HG03558 (cell line): Measurements from ENCODE around the gene SLC6A11.

ENCODE experiments used
- ATAC-seq: cut with Tn5 transposase; IDR thresholded peaks from one replicate; pipeline ENCODE4 v1.9.1; 2021; ENCODE audit warnings: moderate number of reproducible peaks; ENCODE audit not compliant: unreplicated experiment; ENCODE audit errors: extremely low read depth

SLC6A11 gene

GRCh38 chr3:10816019-10816862 lies at the start of gene SLC6A11:
Gene SLC6A11, plus strand, starts transcription at chr3:10816228. Its CDS starts 38 bp downstream, at chr3:10816266.
- no peak for ATAC-seq

- no peak for ATAC-seq
These were observed 47.2 kb upstream of the SLC6A11 start for GRCh38 chr3:10768708-10769394.

- ATAC-seq: no peak
These were observed 45.5 kb upstream of the SLC6A11 start for GRCh38 chr3:10770547-10770946.

DNA sequence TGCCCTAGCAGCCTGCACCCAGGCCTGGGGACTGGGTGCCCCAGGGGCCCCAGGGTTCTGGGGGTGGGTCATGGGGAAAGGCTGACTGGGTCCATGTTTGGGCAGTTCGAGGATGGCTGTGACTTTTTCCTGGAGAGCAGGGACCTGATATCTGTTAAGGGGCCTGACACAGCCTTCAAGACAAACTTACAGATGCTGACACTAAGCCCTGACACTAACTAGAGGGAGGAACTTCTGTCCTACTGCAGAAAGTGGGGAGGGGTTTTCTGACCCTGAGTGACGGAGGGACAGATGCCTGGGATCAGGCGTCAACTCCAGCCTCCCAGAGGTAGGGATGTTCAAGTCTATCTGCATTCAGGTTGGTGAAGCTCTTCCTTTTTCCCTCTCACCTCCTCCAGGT lies 45.0 kb upstream of the SLC6A11 start:
- no peak for ATAC-seq

- ATAC-seq: no peak
These were observed 44.4 kb upstream of the SLC6A11 start for GRCh38 chr3:10771486-10772270.

DNA sequence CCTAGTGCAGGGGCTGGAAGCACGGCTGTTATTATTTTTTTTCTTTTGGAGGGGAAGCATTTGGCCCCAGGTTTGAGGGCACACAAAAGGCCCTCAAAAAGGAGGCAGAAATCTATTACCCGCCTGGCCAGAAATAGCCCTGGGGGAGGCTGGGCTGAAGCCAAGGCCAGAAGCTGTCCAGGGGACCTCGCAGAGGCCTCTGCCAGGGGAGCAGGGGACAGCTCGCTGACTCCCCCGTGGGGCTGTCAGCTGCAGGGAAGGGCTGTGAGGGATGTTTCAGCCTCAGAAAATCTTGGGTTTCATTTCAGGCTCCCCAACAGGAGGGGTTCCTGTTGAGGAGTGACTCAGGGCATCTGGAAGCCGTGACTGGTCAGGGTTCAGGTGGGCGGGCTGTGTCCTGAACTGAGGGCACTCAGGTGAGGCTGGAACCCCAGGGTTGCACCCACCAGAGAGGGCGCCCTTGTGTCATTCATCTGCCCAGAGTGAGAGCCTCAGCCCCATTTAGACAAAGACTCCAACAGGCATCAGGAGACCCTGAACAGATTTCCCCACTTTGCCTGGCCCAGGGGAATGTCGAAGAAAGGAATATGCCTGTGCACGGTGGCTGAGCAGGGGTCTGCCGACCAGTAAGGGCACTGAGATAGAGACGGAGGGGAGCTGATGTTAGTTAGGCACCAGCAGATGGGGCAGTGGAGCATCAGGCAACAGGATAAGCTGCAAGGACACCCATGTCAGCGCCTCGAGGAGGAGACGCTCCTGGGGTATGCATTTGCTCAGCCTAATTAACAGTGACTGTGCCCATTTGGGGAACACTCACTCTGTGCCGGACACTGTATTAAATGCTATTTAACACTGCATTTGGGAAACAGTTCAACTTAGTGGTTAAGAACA lies 43.5 kb upstream of the SLC6A11 start:
- ATAC-seq: no peak

- no peak for ATAC-seq
These were observed 41.8 kb upstream of the SLC6A11 start for GRCh38 chr3:10774129-10774670.

DNA sequence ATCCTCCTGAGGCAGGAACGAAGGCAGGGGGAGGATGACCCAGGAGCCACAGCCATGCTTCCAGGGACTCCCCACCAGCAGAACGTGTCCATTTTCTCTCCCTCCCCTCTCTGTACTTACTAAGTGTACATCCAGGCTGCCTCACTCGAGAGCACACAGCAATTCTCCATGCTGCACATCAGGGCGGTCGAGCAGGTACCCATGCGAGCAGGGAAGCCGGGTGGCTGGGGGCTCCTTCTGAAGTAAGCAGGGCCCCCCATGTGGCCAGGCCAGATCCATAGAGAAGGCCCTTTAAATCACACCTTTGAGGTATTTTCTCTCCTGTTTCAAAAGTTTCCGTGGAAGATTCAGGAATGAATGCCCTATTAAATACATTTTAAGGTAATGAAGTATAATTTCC lies 41.2 kb upstream of the SLC6A11 start:
- no peak for ATAC-seq

DNA sequence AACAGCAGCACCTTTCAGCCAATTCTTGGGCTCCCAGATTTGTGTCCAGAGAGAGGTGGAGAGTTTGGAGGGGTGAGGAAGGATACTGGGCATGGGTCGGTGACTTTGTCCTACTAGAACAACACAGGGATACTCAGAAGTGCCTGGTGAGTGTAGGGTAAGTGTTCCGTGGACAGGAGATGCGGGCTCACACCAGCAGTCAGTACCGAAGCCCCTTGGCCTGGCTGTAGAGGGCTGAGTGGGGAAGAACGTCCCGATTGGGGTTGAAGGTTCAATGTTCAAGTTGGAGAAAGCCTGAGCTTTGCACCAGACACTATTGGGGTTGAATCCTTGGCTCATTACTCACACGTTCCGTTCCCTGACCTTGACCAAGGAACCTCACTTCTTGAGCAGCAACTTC lies 40.8 kb upstream of the SLC6A11 start:
- no peak for ATAC-seq

GRCh38 chr3:10775828-10776227 lies 40.2 kb upstream of the SLC6A11 start:
- ATAC-seq: no peak

DNA sequence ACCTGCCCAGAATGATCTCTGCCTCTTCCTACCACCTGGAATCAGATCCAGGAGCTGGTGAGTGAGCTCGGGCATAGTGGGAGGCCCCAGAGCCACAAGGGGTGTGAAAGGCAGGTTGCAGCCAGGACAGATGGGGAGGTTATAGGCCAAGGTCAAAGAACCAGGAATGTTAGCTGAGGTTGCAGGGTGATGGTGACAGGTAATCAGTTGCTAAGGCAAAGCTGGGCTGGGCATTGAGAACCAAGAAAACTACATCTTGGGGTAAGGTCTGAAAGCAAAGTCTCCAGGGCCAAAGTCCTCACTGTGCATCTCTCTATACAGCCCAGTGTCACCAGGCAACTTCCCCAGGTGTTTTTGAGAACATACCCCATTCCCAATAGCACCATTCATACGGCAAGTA lies 38.4 kb upstream of the SLC6A11 start:
- ATAC-seq: no peak

DNA sequence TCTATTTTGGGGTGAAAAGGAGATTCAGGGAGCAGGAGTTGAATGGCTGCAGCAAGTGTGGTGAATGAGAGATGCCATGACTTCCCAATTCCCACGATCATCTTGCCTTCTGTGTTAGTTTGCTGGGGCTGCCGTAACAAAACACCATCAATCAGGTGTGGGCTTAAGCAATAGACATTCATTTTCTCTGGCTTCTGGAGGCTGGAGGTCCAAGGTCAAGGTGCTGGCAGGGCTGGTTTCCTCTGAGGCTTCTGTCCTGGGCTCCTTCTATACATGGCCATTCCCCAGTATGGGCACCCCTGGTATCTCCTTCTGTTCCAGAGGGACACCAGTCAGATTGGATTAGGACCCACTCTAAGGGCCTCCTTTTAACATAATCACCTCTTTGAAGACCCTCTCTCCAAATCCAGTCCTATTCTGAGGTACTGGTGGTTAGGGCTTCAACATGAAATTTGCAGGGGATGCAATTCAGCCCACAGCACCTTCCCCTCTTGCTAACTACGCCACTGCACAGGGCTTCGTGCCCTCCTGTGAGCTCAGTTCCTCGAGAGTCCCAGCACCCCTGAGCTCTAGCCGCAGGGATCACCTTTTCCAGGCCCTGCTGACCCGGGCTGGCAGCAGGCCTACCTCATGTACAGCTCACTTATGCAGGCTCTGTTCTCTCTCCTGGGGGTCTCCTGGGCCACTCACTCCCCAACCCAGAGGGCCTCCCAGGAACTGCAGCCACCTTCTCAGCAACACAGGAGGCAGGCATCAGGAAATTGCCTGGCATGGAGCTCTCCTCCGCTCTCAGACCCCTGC lies 37.3 kb upstream of the SLC6A11 start:
- ATAC-seq: no peak

- no peak for ATAC-seq
These were observed 36.7 kb upstream of the SLC6A11 start for GRCh38 chr3:10779293-10779805.

GRCh38 chr3:10780243-10780642 lies 35.8 kb upstream of the SLC6A11 start:
- no peak for ATAC-seq

DNA sequence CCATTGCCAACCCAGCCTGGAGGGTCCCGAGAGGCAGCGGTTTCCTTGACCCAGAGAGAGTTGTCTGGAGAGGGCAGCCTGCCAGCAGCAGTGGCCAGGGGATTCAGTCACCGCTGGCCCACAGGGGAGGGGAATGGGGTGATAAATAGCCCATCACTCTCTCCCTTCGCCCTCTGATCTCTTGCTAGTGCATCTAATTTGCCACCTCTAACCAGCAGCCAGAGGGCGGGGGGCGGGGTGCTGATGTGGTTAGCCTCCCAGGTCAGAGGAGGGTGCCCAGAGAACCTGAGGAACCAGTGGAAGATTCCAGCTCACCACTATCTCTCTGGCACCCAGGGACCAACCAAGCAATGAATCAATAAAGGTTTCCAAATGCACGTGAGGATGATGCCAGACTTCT lies 35.1 kb upstream of the SLC6A11 start:
- ATAC-seq: no peak

DNA sequence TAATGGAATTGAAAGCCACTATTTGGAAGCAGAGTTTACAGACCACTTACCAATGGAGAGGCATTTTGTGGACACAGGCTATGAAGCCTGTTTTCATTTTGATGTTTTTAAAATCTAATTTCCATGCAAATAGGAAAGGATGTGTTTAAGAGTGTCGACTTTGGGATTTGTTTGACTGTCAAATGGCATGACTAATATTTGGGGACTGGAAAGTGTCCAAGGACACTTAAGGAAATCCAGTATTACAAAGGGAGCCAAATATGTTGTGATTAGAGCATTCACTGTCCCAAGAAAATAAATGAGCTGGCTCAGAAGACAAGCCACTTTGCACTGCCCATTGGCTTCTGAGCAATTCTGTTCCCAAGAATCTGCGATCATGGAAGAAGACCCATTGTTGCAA lies 34.0 kb upstream of the SLC6A11 start:
- no peak for ATAC-seq

DNA sequence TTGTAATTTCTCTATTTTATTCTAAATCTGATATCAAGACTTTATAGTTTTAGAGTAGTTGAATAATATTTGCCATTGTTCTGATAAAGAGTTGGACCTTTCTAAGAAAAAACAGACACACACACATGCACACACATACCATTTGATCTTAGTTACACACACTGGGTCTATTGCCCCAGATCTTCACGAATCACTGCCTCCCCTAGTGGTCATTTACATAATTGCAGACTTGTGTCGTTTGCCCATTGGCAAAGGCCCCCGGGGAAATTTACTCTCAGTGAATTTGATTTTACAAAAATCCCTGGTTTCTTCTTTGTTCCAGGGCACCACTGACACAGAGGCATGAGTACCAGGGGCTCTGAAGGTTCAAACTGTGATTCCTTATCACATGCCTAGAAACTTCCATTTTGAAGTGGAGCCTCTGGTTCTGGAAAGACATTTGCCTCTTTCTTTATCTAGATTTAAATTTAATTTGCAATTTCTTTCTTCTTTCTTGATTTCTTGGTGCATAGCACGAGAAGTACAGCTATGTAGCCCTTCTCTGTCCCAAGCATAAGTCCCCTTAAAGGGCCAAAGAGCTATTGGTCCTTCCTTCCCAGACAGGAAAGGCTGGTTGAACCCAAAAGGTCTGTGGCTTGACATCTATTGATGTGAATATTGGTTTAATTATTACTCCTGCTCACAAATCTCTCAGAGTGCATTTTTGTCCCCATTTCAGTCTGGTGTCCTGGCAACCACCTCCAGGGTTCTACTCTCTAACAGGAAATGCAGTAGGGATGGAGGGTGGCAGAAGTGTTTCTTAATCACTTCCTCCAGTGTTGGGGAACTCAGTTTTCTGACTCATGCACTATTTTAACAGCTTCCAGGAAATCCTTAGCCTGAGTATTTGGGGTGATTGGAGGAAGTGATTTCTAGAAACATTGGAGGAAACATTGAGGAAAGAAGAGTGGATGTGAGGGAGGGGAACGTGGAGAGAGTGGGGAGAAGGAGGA lies 32.4 kb upstream of the SLC6A11 start:
- ATAC-seq: no peak

- ATAC-seq: no peak
These were observed 29.4 kb upstream of the SLC6A11 start for GRCh38 chr3:10786640-10787039.
